A673 (cell line): ENCODE measurements around the gene KCNT2.

Experiments
- EZH2 ChIP-seq: fragments of 200-600 bp; sonication (generic); IDR thresholded peaks from 2 replicates; pipeline ENCODE4 v1.6.1; 2017; ENCODE audit warnings: borderline replicate concordance, low read depth, mild to moderate bottlenecking, mixed read lengths, antibody characterized with exemption, low read length; ENCODE audit not compliant: poor library complexity, severe bottlenecking
- TF ChIP-seq, protein P1 (sequence below): fragments of 300-800, 200-600 bp; sonication (generic); conservative IDR thresholded peaks from 2 replicates; pipeline ENCODE4 v1.5.1; 2017; ENCODE audit warnings: low read depth, mild to moderate bottlenecking, antibody characterized with exemption, low read length, moderate library complexity, mixed read lengths

- TF ChIP-seq, protein P1, sequence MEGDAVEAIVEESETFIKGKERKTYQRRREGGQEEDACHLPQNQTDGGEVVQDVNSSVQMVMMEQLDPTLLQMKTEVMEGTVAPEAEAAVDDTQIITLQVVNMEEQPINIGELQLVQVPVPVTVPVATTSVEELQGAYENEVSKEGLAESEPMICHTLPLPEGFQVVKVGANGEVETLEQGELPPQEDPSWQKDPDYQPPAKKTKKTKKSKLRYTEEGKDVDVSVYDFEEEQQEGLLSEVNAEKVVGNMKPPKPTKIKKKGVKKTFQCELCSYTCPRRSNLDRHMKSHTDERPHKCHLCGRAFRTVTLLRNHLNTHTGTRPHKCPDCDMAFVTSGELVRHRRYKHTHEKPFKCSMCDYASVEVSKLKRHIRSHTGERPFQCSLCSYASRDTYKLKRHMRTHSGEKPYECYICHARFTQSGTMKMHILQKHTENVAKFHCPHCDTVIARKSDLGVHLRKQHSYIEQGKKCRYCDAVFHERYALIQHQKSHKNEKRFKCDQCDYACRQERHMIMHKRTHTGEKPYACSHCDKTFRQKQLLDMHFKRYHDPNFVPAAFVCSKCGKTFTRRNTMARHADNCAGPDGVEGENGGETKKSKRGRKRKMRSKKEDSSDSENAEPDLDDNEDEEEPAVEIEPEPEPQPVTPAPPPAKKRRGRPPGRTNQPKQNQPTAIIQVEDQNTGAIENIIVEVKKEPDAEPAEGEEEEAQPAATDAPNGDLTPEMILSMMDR: no peak
- no peak for TF ChIP-seq EZH2
These were observed 223.1 kb downstream of the KCNT2 start for GRCh38 chr1:196385109-196385508.
